Mesenchymal stem cell (in vitro differentiated cells and primary cell): ENCODE results near the gene CTBP2.

ENCODE experiments used
- DNase-seq: peaks from one replicate; pipeline ENCODE4 v3.0.0-alpha.2; 2013
- H2AFZ ChIP-seq: one replicate; pipeline ENCODE4 v1.6.1; 2013; ENCODE audit warnings: low read depth, mild to moderate bottlenecking, control low read depth, inconsistent platforms, low read length, moderate library complexity
- H2AK5ac ChIP-seq: 2 replicates; pipeline ENCODE4 v1.6.1; 2013; ENCODE audit warnings: low read length, moderate library complexity, mild to moderate bottlenecking, inconsistent platforms; ENCODE audit not compliant: severe bottlenecking
- H2BK120ac ChIP-seq: one replicate; pipeline ENCODE4 v1.6.1; 2013; ENCODE audit warnings: low read depth, mild to moderate bottlenecking, inconsistent platforms, low read length, moderate library complexity
- H2BK12ac ChIP-seq, 2 experiments: one replicate each; pipeline ENCODE4 v1.6.1; 2013; ENCODE audit warnings: inconsistent platforms in 2 of 2, low read length in 2 of 2, mild to moderate bottlenecking in 2 of 2, moderate library complexity in 2 of 2, control low read depth in 1 of 2
- H2BK15ac ChIP-seq: one replicate; pipeline ENCODE4 v1.6.1; 2013; ENCODE audit warnings: mild to moderate bottlenecking, low read depth, inconsistent platforms; ENCODE audit not compliant: poor library complexity, severe bottlenecking
- H2BK5ac ChIP-seq: 2 replicates; pipeline ENCODE4 v1.6.1; 2013; ENCODE audit warnings: low read depth, mild to moderate bottlenecking, low read length, control low read depth, inconsistent platforms; ENCODE audit not compliant: poor library complexity, severe bottlenecking
- H3K14ac ChIP-seq, 2 experiments: one replicate each; pipeline ENCODE4 v1.6.1; 2013; ENCODE audit warnings: inconsistent platforms in 2 of 2, low read length in 2 of 2, control low read depth in 1 of 2, mild to moderate bottlenecking in 1 of 2, moderate library complexity in 1 of 2
- H3K18ac ChIP-seq, 2 experiments: one replicate each; pipeline ENCODE4 v1.6.1; 2013; ENCODE audit warnings: inconsistent platforms in 2 of 2, low read length in 2 of 2, control low read depth in 1 of 2, low read depth in 1 of 2, mild to moderate bottlenecking in 1 of 2
- H3K23ac ChIP-seq, 2 experiments: one replicate each; pipeline ENCODE4 v1.6.1; 2013; ENCODE audit warnings: inconsistent platforms in 2 of 2, low read length in 2 of 2, mild to moderate bottlenecking in 2 of 2, moderate library complexity in 2 of 2, control low read depth in 1 of 2
- H3K27ac ChIP-seq: 2 replicates; pipeline ENCODE4 v1.5.1; 2013; ENCODE audit warnings: mild to moderate bottlenecking, moderate library complexity, low read length, control low read depth, inconsistent platforms; ENCODE audit not compliant: poor library complexity, severe bottlenecking
- H3K27me3 ChIP-seq, 2 experiments: 2 replicates each; pipeline versions ENCODE4 v1.6.1 to v1.7.0; 2013; ENCODE audit warnings: low read length in 2 of 2, mild to moderate bottlenecking in 2 of 2, moderate library complexity in 2 of 2, control low read depth in 1 of 2, inconsistent platforms in 1 of 2; ENCODE audit not compliant: control insufficient read depth in 1 of 2, insufficient read depth in 1 of 2
- H3K36me3 ChIP-seq, 2 experiments: 2 replicates each; pipeline versions ENCODE4 v1.6.1 to v1.7.0; 2013; ENCODE audit warnings: low read length in 2 of 2, control low read depth in 1 of 2, inconsistent platforms in 1 of 2, low read depth in 1 of 2, mild to moderate bottlenecking in 1 of 2; ENCODE audit not compliant: insufficient read depth in 2 of 2, control insufficient read depth in 1 of 2
- H3K4ac ChIP-seq, 2 experiments: one replicate each; pipeline ENCODE4 v1.6.1; 2013; ENCODE audit warnings: inconsistent platforms in 2 of 2, low read length in 2 of 2, mild to moderate bottlenecking in 2 of 2, moderate library complexity in 2 of 2, control low read depth in 1 of 2, low read depth in 1 of 2
- H3K4me1 ChIP-seq: 2 replicates; pipeline ENCODE4 v1.6.1; 2013; ENCODE audit warnings: low read depth, low read length, control low read depth; ENCODE audit not compliant: control insufficient read depth, insufficient read depth
- H3K4me2 ChIP-seq: 2 replicates; pipeline ENCODE4 v1.6.1; 2013; ENCODE audit warnings: low read length, mild to moderate bottlenecking, inconsistent platforms; ENCODE audit not compliant: poor library complexity, severe bottlenecking
- H3K4me3 ChIP-seq, 2 experiments: 2 replicates each; pipeline versions ENCODE4 v1.5.1 to v1.7.0; 2013; ENCODE audit warnings: low read length in 2 of 2, mild to moderate bottlenecking in 2 of 2, control low read depth in 1 of 2, low read depth in 1 of 2; ENCODE audit not compliant: insufficient read depth in 1 of 2
- H3K79me1 ChIP-seq: replicated peaks from 2 replicates; pipeline ENCODE4 v1.6.1; 2013; ENCODE audit warnings: mild to moderate bottlenecking, control low read depth, low read length, inconsistent platforms; ENCODE audit not compliant: poor library complexity, severe bottlenecking
- H3K9ac ChIP-seq: 2 replicates; pipeline ENCODE4 v1.7.0; 2013; ENCODE audit warnings: mild to moderate bottlenecking, low read length, moderate library complexity
- H3K9me3 ChIP-seq: 2 replicates; pipeline ENCODE4 v1.7.0; 2013; ENCODE audit warnings: mild to moderate bottlenecking, low read length; ENCODE audit not compliant: control insufficient read depth
- H4K8ac ChIP-seq: one replicate; pipeline ENCODE4 v1.6.1; 2013; ENCODE audit warnings: inconsistent platforms, mild to moderate bottlenecking, low read length, moderate library complexity
- H4K91ac ChIP-seq: one replicate; pipeline ENCODE4 v1.6.1; 2013; ENCODE audit warnings: mild to moderate bottlenecking, low read length, inconsistent platforms
- WGBS: methylation state at CpG from one replicate; pipeline ENCODE4 v1.1.7; 2013; ENCODE audit warnings: mixed read lengths; 5-methylcytosine and 5-hydroxymethylcytosine counted together

The CTBP2 gene

DNA sequence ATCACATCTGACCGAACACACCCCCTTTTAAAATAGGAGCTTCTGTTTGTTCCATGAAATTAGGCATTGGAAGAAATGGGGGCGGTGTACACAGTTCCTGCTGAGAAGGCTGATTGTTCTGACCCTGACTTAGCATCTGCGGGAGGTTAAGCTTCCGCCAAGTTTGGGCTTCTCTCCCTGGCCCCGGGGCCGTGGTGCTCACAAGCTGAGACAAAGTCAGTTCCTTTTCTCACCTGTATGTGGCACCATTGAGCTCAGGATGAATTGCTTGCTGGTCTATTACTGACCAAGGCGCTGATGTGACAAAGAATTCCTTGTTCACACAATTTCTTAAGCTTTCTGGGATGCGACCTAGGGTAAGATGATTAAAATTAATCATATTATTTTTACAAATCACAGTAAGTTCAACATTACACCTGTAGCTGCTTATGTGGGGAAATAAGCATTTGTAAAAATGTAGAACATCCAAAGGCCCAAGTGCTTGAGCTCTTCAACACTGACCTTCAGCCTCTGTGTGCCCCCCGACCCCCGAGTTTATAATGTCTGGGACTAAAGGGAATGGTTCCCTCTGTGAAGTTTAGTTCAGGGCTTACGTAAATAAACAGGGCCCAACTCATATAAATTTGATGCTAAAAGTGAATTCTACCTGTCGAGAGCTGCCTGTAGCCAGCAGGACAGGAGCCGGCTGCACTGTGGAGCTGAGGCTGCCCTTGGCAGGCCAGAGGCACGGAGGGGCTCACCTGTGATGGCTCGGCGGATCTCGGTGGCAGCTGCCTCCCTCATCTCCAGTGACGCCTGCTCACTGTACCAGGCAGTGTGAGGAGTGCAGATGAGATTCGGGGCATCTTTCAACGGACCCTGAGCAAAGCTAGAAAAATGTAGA is 167.7 kb downstream of the CTBP2 start:
- Histone ChIP-seq H3K27me3 (no peaks in the 10 kb centered on the region), H3K79me1 (peaks cover 29% of the 10 kb centered on the region), H3K4ac (no peak overlapping the region), H3K9ac (no peak overlapping the region), H3K23ac (no peak overlapping the region), H3K4me3 (no peak overlapping the region), H3K4me2 (no peak overlapping the region), H2BK15ac (no peak overlapping the region), H3K27ac (no peak overlapping the region), H3K18ac (no peak overlapping the region), H2BK12ac (no peak overlapping the region), H4K91ac (no peak overlapping the region), H3K14ac (no peak overlapping the region), H3K36me3 (peaks cover 75 to 84% of the 10 kb centered on the region in 2 experiments), H4K8ac (no peak overlapping the region), H2BK120ac (no peak overlapping the region), H2AK5ac (no peak overlapping the region), H2AFZ (no peak overlapping the region), H3K4me1 (peaks cover 4% of the 10 kb centered on the region), H2BK5ac (no peak overlapping the region), H3K9me3 (no peaks in the 10 kb centered on the region)
- peak; percentile 68 for DNase-seq
- WGBS = 85% methylated on average over 18 of the region's 20 CpGs

DNA sequence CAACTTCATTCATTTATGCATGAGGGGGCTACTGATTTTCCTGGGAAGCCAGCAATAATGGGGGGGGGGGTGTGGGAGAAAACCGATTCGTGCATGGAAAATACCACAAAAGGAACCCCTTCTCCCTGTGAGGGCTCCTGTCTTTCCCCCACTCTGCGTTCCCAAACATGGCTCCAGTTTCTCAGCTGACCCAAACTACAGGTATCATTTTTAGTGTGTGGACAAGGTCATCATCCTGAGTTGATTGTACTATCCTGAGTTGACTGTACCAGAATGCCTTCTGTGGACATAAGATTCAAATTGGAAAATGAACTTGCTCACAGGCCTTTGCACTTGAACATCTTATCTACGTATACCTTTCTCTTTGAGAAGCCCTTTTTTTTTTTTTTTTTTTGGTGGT is 168.5 kb downstream of the CTBP2 start:
- Histone ChIP-seq H3K14ac (no peak overlapping the region), H3K36me3 (peaks cover 69 to 84% of the 10 kb centered on the region in 2 experiments), H3K18ac (no peak overlapping the region), H3K27me3 (no peaks in the 10 kb centered on the region), H2BK15ac (no peak overlapping the region), H2AK5ac (no peak overlapping the region), H3K9me3 (no peaks in the 10 kb centered on the region), H3K23ac (no peak overlapping the region), H4K8ac (no peak overlapping the region), H3K27ac (no peak overlapping the region), H2BK12ac (no peak overlapping the region), H2BK120ac (no peak overlapping the region), H3K79me1 (peaks cover 24% of the 10 kb centered on the region), H2BK5ac (no peak overlapping the region), H3K4ac (no peak overlapping the region), H3K4me2 (no peak overlapping the region), H4K91ac (no peak overlapping the region), H3K4me3 (no peak overlapping the region), H3K9ac (no peak overlapping the region), H3K4me1 (peaks cover 4% of the 10 kb centered on the region), H2AFZ (no peak overlapping the region)
- WGBS = no CpG with 5 or more reads among the region's 4 CpGs
- DNase-seq = no peak

DNA sequence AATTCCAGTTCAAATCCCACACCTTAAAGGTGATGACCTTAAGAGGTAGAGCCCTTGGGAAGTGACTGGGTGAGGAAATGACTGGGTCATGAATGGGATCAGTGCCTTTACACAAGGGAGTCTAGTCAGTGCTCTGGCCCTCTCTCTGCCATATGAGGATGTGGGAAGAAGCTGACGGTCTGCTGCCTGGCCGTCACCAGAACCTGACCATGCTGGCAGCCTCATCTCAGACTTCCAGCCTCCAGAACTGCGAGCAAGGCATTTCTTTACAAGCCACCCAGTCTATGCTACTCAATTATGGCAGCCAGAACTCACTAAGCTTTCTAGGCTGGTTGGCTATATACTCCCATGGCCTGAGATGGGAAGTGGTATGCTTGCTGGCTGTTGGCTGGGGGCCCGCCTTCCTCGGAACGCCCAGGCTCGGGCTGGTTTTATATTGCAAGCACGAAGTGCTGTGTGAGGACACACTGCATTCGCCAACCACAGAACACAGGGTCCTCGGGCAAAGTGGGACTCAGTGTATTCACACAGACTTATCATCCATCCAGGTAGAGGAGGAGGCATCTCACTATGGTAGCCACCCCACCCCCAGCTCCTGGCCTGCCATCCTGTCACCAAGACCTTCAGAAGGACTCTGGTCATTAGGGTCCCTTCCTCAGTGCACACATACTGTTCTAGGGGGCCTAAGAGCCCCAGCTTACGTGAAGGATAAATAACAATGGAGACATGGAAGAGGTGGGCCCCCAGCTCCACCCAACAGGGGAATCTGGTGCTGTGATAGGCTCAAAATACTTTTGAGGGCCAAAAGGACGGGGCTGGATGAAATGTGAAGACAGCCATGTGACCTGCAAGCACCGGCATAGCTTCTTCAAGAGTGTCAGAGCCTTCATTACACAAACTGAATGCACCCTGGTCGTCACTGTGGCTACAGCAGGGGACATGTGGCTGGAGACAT is 169.4 kb downstream of the CTBP2 start:
- H3K27ac ChIP-seq = no peak overlapping the region
- H3K79me1 ChIP-seq = peaks cover 21% of the 10 kb centered on the region
- H3K4me2 ChIP-seq = no peak overlapping the region
- no peak overlapping the region for H3K4ac ChIP-seq
- no peaks in the 10 kb centered on the region for H3K27me3 ChIP-seq
- H3K14ac ChIP-seq = no peak overlapping the region
- 94% methylated on average over 14 of the region's 14 CpGs for whole genome bisulfite sequencing
- no peak overlapping the region for H2BK12ac ChIP-seq
- no peak overlapping the region for H2BK15ac ChIP-seq
- no peak for DNase-seq
- no peak overlapping the region for H4K91ac ChIP-seq
- no peak overlapping the region for H4K8ac ChIP-seq
- H3K9me3 ChIP-seq = no peaks in the 10 kb centered on the region
- no peak overlapping the region for H3K23ac ChIP-seq
- H3K4me3 ChIP-seq = no peak overlapping the region
- no peak overlapping the region for H2AK5ac ChIP-seq
- no peak overlapping the region for H3K18ac ChIP-seq
- no peak overlapping the region for H2BK5ac ChIP-seq
- no peak overlapping the region for H3K9ac ChIP-seq
- H2AFZ ChIP-seq = no peak overlapping the region
- no peak overlapping the region for H2BK120ac ChIP-seq
- H3K4me1 ChIP-seq = peaks cover 4% of the 10 kb centered on the region
- peaks cover 62 to 85% of the 10 kb centered on the region in 2 experiments for H3K36me3 ChIP-seq

DNA sequence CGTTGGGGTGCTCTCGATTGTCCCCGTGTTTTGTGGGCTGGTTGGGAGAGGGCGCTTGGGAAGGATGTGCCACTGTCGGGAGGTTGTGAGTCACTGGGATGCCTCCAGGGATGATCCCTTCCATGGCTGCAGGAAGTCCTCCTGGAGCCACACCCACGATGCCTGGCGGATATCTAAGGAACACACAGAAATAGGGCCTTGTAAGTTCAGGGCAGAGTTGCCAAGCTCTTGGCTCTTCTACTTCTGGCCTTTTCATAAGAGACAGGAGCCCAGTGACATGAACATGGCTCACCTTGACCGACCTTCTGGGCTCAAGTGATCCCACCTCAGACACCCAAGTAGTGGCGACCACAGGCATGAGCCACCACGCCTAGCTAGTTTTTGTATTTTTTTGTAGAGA is 170.8 kb downstream of the CTBP2 start:
- Histone ChIP-seq H3K14ac (no peak overlapping the region), H2BK120ac (no peak overlapping the region), H3K9ac (no peak overlapping the region), H3K27me3 (no peaks in the 10 kb centered on the region), H2BK5ac (no peak overlapping the region), H4K8ac (no peak overlapping the region), H3K36me3 (peaks cover 53 to 85% of the 10 kb centered on the region in 2 experiments), H3K23ac (no peak overlapping the region), H3K9me3 (no peaks in the 10 kb centered on the region), H2AK5ac (no peak overlapping the region), H3K27ac (no peak overlapping the region), H3K79me1 (peaks cover 17% of the 10 kb centered on the region), H4K91ac (no peak overlapping the region), H2BK15ac (no peak overlapping the region), H3K4me2 (no peak overlapping the region), H3K4ac (no peak overlapping the region), H2BK12ac (no peak overlapping the region), H2AFZ (no peak overlapping the region), H3K18ac (no peak overlapping the region), H3K4me3 (no peak overlapping the region), H3K4me1 (peaks cover 2% of the 10 kb centered on the region)
- WGBS = 96% methylated on average over 9 of the region's 10 CpGs
- DNase-seq = no peak
